Measurements from ENCODE around the gene TEDDM1.

TEDDM1 gene

DNA sequence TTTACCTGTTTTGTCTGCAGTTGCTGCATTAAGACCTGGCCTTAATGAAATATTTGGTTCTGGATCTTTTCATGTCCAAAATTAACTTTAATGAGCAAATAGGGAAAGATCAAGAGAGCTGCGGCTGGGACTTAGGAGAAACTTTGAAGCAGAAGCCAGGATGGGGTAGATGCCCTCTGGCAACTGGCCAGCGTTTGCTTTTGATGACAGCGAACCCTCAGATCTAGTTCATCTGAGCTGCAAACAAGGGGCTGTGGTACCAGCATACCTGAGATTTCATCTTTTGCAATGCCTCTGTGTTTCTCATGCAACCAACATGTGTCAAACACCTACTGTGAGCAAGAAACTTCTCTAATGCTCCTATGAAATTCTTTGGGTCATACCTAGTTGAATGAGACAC lies 13.0 kb upstream of the TEDDM1 start:
- H2AFZ ChIP-seq (ENCODE audit: low read depth, low read length): no peak overlapping the region
- H3K4me1 ChIP-seq (ENCODE audit: low read length): peaks cover 6% of the 10 kb centered on the region

DNA sequence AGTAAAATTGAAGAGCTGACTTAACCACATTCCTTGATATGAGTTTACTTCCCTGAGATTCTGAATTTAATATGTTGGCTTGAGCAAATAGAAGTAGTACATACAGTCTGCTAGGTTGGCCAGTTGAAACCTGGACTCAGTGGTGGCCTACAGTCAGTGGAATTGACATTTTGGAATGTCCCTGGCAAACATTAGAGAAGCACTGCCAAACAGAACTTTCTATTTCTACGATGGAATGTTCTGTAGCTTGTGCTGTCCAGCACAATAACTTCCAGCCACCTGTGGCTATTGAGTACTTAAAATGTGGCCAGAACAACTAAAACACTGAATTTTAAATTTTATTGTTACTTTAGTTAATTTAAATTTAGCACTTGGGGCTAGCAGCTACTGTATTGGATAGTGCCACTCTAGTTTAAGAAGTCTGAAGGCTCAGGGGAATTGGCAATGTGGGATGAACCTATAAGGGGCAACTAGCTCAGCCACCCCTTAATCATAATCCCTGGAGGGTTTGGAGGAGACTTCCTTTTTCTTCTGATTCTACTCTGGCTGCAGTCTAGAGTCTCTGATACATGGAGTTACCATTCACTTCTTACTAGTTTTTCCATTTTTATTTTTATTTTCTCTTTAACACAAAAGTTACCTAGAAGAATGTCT lies 10.3 kb upstream of the TEDDM1 start:
- Histone ChIP-seq H3K9me3 (ENCODE audit: insufficient read depth, low read length) (peaks cover 7% of the 10 kb centered on the region; the same call in 1 of the 2 replicates), H2AFZ (ENCODE audit: low read depth, low read length) (no peak overlapping the region), H4K20me1 (ENCODE audit: insufficient read depth, low read length) (no peaks in the 10 kb centered on the region), H3K4me2 (ENCODE audit: low read length) (no peak overlapping the region), H3K79me2 (ENCODE audit: low read length) (no peaks in the 10 kb centered on the region), H3K9ac (ENCODE audit: low read length) (no peak overlapping the region), H3K4me1 (ENCODE audit: low read length) (no peaks in the 10 kb centered on the region), H3K27ac (ENCODE audit: low read length) (no peak overlapping the region), H3K36me3 (replicated peaks; ENCODE audit: low read depth, low read length) (no peaks in the 10 kb centered on the region), H3K27me3 (ENCODE audit: low read depth, low read length) (peaks cover 16% of the 10 kb centered on the region), H3K4me3 (ENCODE audit: low read length) (no peak overlapping the region)
- TF ChIP-seq EZH2phosphoT487 (IDR thresholded peaks at IDR 0.05; ENCODE audit: low read depth): no peak
- TF ChIP-seq, protein P1, sequence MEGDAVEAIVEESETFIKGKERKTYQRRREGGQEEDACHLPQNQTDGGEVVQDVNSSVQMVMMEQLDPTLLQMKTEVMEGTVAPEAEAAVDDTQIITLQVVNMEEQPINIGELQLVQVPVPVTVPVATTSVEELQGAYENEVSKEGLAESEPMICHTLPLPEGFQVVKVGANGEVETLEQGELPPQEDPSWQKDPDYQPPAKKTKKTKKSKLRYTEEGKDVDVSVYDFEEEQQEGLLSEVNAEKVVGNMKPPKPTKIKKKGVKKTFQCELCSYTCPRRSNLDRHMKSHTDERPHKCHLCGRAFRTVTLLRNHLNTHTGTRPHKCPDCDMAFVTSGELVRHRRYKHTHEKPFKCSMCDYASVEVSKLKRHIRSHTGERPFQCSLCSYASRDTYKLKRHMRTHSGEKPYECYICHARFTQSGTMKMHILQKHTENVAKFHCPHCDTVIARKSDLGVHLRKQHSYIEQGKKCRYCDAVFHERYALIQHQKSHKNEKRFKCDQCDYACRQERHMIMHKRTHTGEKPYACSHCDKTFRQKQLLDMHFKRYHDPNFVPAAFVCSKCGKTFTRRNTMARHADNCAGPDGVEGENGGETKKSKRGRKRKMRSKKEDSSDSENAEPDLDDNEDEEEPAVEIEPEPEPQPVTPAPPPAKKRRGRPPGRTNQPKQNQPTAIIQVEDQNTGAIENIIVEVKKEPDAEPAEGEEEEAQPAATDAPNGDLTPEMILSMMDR (IDR thresholded peaks at IDR 0.05; ENCODE audit: low read depth, low read length): no peak

More for the DNA sequence above, 13.0 kb upstream of the TEDDM1 start:
- Histone ChIP-seq H3K4me2 (ENCODE audit: low read length) (no peak overlapping the region), H3K79me2 (ENCODE audit: low read length) (no peaks in the 10 kb centered on the region), H3K27ac (ENCODE audit: low read length) (no peak overlapping the region), H3K36me3 (replicated peaks; ENCODE audit: low read depth, low read length) (no peaks in the 10 kb centered on the region), H4K20me1 (ENCODE audit: insufficient read depth, low read length) (no peaks in the 10 kb centered on the region), H3K9me3 (ENCODE audit: insufficient read depth, low read length) (no peaks in the 10 kb centered on the region), H3K27me3 (ENCODE audit: low read depth, low read length) (peaks cover 8% of the 10 kb centered on the region; the same call in 1 of the 2 replicates), H3K9ac (ENCODE audit: low read length) (no peak overlapping the region), H3K4me3 (ENCODE audit: low read length) (no peak overlapping the region)
- no peak for TF ChIP-seq EZH2phosphoT487 (IDR thresholded peaks at IDR 0.05; ENCODE audit: low read depth)
- TF ChIP-seq, protein P1 (IDR thresholded peaks at IDR 0.05; ENCODE audit: low read depth, low read length): no peak

DNA sequence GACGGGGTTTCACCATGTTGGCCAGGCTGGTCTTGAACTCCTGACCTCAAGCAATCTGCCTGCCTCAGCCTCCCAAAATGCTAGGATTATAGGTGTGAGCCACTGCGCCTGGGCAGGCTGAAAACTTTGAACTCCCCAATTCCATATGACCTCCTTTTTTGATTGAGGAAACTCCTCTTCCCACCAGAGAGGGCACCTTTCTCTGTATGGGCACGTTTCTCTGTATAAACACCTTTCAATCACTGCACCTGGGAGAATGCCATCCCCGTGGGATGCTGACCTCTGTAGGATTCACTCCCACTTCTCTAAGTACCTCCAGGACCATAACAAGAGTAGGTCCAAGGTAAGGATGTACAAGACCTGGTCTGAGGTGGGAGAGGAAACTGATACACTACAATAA lies 9.7 kb upstream of the TEDDM1 start:
- Histone ChIP-seq H3K9ac (ENCODE audit: low read length) (no peak overlapping the region), H3K79me2 (ENCODE audit: low read length) (no peaks in the 10 kb centered on the region), H3K4me1 (ENCODE audit: low read length) (no peaks in the 10 kb centered on the region), H3K27me3 (ENCODE audit: low read depth, low read length) (peaks cover 16% of the 10 kb centered on the region), H3K9me3 (ENCODE audit: insufficient read depth, low read length) (peaks cover 13% of the 10 kb centered on the region; the same call in 1 of the 2 replicates), H3K27ac (ENCODE audit: low read length) (no peak overlapping the region), H4K20me1 (ENCODE audit: insufficient read depth, low read length) (no peaks in the 10 kb centered on the region), H2AFZ (ENCODE audit: low read depth, low read length) (no peak overlapping the region), H3K4me3 (ENCODE audit: low read length) (no peak overlapping the region), H3K4me2 (ENCODE audit: low read length) (no peak overlapping the region), H3K36me3 (replicated peaks; ENCODE audit: low read depth, low read length) (no peaks in the 10 kb centered on the region)
- TF ChIP-seq, protein P1 (IDR thresholded peaks at IDR 0.05; ENCODE audit: low read depth, low read length): no peak
- TF ChIP-seq EZH2phosphoT487 (IDR thresholded peaks at IDR 0.05; ENCODE audit: low read depth): no peak

DNA sequence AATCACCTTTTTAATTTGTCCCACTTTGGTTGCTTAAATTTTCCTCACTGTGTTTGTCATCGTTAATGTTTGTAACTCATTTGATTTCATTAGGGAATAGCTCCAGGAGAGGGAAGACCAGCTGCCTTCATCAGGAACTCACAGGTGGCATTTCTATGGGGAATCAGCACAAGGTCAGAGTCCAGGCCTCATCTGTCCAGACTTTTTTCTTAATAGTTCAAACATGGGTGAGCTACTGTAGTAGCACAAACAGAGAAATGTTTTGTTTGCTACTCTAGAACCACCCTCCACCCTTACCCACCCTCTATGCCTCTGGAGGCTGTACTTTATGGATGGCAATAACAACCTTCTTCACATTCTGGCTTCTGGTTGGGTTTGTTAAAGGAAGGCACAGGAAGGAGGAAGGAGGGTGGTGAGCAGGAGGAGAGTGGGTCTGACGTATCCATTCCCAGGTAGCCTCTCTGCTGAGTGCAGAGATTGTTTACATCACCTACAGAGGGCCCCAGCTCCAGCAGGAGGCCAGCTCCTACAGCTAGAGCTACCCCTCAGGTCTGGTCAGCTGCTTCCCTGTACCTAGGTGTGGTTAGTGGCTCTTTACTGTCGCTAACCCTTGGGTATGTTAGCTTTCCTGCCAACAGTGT lies 8.1 kb upstream of the TEDDM1 start:
- Histone ChIP-seq H3K4me2 (ENCODE audit: low read length) (no peak overlapping the region), H3K9me3 (ENCODE audit: insufficient read depth, low read length) (peaks cover 13% of the 10 kb centered on the region; the same call in 1 of the 2 replicates), H3K27me3 (ENCODE audit: low read depth, low read length) (peaks cover 8% of the 10 kb centered on the region; the same call in 1 of the 2 replicates), H3K4me1 (ENCODE audit: low read length) (no peaks in the 10 kb centered on the region), H3K4me3 (ENCODE audit: low read length) (no peak overlapping the region), H3K9ac (ENCODE audit: low read length) (no peak overlapping the region), H4K20me1 (ENCODE audit: insufficient read depth, low read length) (no peaks in the 10 kb centered on the region), H3K79me2 (ENCODE audit: low read length) (no peaks in the 10 kb centered on the region), H2AFZ (ENCODE audit: low read depth, low read length) (no peak overlapping the region), H3K27ac (ENCODE audit: low read length) (no peak overlapping the region), H3K36me3 (replicated peaks; ENCODE audit: low read depth, low read length) (no peaks in the 10 kb centered on the region)
- no peak for TF ChIP-seq EZH2phosphoT487 (IDR thresholded peaks at IDR 0.05; ENCODE audit: low read depth)
- TF ChIP-seq, protein P1 (IDR thresholded peaks at IDR 0.05; ENCODE audit: low read depth, low read length): no peak

All from OCI-LY3 (cell line).